HG03095 (cell line): ENCODE results near the gene PCDHB12.
"Not testable (repeated sequence)": the region's sequence is repeated elsewhere in the genome, so short reads cannot be mapped to it uniquely, and the experiment has no call there.

ENCODE experiments used
- ATAC-seq: cut with Tn5 transposase; IDR thresholded peaks from one replicate; pipeline ENCODE4 v1.9.1; 2021; ENCODE audit warnings: moderate library complexity; ENCODE audit not compliant: unreplicated experiment

Gene PCDHB12

GRCh38 chr5:141208478-141208877 lies at the start of gene PCDHB12:
Gene PCDHB12, plus strand, starts transcription at chr5:141208719. Its CDS starts 189 bp downstream, at chr5:141208908.
- ATAC-seq = no peak

DNA sequence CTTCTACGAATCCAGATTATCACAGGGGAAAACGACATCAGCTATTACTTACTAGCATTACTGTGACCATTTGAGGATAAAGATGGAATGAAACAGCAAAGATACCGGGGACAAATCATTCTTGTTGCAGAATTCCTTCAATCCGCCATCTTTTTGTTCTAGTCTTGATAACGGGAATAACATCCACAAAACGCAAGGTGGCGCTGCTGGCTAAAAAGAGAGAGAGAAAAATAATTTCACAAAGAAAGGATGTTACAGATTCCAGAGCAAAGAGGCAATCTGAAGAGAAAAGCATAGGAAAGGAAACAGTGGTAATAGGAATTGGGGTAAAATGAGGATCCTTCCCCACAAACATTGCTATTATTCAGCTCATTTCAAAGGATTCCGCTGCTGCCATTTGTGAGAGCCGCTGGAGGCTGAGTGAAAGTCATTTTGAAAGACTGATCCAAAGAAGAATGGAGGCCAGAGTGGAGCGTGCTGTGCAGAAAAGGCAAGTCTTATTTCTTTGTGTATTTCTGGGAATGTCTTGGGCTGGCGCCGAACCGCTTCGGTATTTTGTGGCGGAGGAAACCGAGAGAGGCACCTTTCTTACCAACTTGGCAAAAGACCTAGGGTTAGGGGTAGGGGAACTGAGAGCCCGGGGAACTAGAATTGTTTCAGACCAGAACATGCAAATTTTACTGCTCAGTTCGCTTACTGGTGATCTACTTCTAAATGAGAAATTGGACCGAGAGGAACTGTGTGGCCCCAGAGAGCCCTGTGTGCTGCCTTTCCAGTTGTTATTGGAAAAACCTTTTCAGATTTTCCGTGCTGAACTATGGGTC lies 35.9 kb upstream of the PCDHB12 start, which contains the start of gene PCDHB7:
Gene PCDHB7, plus strand, starts transcription at position 264 of the 824 bp plus-strand sequence. Its CDS starts 192 bp downstream, at position 456.
- ATAC-seq = no peak

GRCh38 chr5:141174291-141175104 lies 34.0 kb upstream of the PCDHB12 start:
- not testable (repeated sequence) for ATAC-seq

DNA sequence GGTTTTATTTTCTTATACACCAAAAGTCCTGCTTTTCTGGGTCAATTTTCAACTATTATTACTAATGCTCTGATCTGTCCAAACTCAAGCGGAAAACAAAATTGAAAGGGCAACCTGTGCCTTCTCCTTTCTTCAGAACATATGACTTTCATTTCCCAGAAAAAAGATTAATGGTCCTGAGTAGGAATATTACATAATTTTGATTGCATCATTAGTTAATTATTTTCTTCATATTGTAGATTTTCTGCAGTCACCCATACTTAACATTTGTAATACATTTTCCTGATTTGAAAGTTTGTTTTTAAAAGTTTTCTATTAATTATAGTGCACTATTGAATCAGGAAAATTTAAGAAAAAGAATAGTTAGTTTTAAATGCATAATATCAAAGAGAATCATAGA lies 32.6 kb upstream of the PCDHB12 start:
- ATAC-seq = no peak

- ATAC-seq = not testable (repeated sequence)
Observed at GRCh38 chr5:141177577-141178191, 30.8 kb upstream of the PCDHB12 start, which contains the start of gene PCDHB8. Gene PCDHB8, plus strand, starts transcription at chr5:141177790. Its CDS starts 245 bp downstream, at chr5:141178035.

DNA sequence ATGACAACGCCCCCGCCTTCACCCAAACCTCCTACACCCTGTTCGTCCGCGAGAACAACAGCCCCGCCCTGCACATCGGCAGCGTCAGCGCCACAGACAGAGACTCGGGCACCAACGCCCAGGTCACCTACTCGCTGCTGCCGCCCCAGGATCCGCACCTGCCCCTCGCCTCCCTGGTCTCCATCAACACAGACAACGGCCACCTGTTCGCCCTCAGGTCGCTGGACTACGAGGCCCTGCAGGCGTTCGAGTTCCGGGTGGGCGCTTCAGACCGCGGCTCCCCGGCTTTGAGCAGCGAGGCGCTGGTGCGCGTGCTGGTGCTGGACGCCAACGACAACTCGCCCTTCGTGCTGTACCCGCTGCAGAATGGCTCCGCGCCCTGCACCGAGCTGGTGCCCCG lies 29.1 kb upstream of the PCDHB12 start:
- ATAC-seq = not testable (repeated sequence)

DNA sequence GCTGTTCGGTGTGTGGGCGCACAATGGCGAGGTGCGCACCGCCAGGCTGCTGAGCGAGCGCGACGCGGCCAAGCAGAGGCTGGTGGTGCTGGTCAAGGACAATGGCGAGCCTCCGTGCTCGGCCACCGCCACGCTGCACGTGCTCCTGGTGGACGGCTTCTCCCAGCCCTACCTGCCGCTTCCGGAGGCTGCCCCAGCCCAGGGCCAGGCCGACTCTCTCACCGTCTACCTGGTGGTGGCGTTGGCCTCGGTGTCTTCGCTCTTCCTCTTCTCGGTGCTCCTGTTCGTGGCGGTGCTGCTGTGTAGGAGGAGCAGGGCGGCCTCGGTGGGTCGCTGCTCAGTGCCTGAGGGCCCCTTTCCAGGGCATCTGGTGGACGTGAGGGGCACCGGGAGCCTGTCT lies 28.6 kb upstream of the PCDHB12 start:
- not testable (repeated sequence) for ATAC-seq

GRCh38 chr5:141180313-141180712 lies 28.2 kb upstream of the PCDHB12 start:
- ATAC-seq = no peak

GRCh38 chr5:141182248-141182647 lies 26.3 kb upstream of the PCDHB12 start, which contains the start of gene PCDHB16:
Gene PCDHB16, plus strand, starts transcription at chr5:141182387. Its CDS starts 173 bp downstream, at chr5:141182560.
- ATAC-seq = no peak

- not testable (repeated sequence) for ATAC-seq
Observed at GRCh38 chr5:141184117-141184855, 24.2 kb upstream of the PCDHB12 start.

DNA sequence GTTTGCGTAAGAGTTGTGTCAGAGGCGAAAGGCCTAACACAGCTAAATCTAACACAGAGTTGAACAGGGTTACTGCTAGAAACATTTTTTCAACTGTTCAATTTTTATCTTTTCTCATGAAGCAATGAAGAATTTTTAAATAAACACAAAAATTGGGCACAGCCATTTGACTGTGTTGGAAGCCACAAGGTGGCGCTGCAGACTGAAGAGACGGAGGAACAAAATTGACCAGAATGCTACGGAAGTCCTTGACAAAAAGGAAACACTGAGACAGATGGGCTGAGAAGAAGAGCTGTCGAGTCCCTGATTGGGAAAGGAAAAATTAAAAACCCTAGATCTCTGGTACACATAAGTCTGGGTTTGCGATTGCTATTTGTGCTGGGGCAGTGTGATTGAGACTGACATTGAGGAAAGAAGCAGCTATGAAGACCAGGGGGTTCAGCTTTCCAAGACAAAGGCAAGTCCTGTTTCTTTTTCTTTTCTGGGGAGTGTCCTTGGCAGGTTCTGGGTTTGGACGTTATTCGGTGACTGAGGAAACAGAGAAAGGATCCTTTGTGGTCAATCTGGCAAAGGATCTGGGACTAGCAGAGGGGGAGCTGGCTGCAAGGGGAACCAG lies 21.5 kb upstream of the PCDHB12 start, which contains the start of gene PCDHB9:
Gene PCDHB9, plus strand, starts transcription at position 265 of the 616 bp plus-strand sequence. Its CDS starts 158 bp downstream, at position 423.
- no peak for ATAC-seq

DNA sequence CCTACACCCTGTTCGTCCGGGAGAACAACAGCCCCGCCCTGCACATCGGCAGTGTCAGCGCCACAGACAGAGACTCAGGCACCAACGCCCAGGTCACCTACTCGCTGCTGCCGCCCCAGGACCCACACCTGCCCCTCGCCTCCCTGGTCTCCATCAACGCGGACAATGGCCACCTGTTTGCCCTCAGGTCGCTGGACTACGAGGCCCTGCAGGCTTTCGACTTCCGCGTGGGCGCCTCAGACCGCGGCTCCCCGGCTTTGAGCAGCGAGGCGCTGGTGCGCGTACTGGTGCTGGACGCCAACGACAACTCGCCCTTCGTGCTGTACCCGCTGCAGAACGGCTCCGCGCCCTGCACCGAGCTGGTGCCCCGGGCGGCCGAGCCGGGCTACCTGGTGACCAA lies 19.8 kb upstream of the PCDHB12 start:
- not testable (repeated sequence) for ATAC-seq

DNA sequence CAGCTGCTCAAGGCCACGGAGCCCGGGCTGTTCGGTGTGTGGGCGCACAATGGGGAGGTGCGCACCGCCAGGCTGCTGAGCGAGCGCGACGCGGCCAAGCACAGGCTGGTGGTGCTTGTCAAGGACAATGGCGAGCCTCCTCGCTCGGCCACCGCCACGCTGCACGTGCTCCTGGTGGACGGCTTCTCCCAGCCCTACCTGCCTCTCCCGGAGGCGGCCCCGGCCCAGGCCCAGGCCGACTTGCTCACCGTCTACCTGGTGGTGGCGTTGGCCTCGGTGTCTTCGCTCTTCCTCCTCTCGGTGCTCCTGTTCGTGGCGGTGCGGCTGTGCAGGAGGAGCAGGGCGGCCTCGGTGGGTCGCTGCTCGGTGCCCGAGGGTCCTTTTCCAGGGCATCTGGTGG lies 19.4 kb upstream of the PCDHB12 start:
- not testable (repeated sequence) for ATAC-seq

GRCh38 chr5:141192110-141192725 lies 16.3 kb upstream of the PCDHB12 start, which contains the start of gene PCDHB10:
Gene PCDHB10, plus strand, starts transcription at chr5:141192353. Its CDS starts 200 bp downstream, at chr5:141192553.
- ATAC-seq = no peak

GRCh38 chr5:141194332-141194731 lies 14.2 kb upstream of the PCDHB12 start:
- ATAC-seq = not testable (repeated sequence)

- ATAC-seq = no peak
Observed at GRCh38 chr5:141196363-141196762, 12.2 kb upstream of the PCDHB12 start.

- no peak for ATAC-seq
Observed at GRCh38 chr5:141199359-141200235, 8.9 kb upstream of the PCDHB12 start, which contains the start of gene PCDHB11. Gene PCDHB11, plus strand, starts transcription at chr5:141199627. Its CDS starts 148 bp downstream, at chr5:141199775.

GRCh38 chr5:141201126-141201525 lies 7.4 kb upstream of the PCDHB12 start:
- not testable (repeated sequence) for ATAC-seq
